Neural cell (in vitro differentiated cells): Measurements from ENCODE around the gene TVP23C. TPM values are rescaled to one million over a fixed set of nuclear protein-coding genes. Genes with fewer than 3 reads are reported as not detected.
"Not testable (repeated sequence)": the region's sequence is repeated elsewhere in the genome, so short reads cannot be mapped to it uniquely, and the experiment has no call there.

Source experiments
- H2AFZ ChIP-seq: fragments of 200-600, 300-800 bp; sonication (generic), shearing (Covaris generic); 2 replicates; pipeline ENCODE4 v1.6.0; 2014; ENCODE audit warnings: low read depth, mild to moderate bottlenecking, antibody characterized with exemption, low read length, moderate library complexity
- H3F3A ChIP-seq: fragments of 200-600 bp; shearing (Covaris generic); 2 replicates; pipeline ENCODE4 v1.6.1; 2016; ENCODE audit warnings: mild to moderate bottlenecking, moderate library complexity, mixed read lengths, antibody characterized with exemption, low read length; ENCODE audit not compliant: insufficient read depth, poor library complexity, severe bottlenecking
- H3K27ac ChIP-seq: fragments of 200-600, 300-800 bp; sonication (generic), shearing (Covaris generic); 2 replicates; pipeline ENCODE4 v1.5.1; 2014; ENCODE audit warnings: mild to moderate bottlenecking, low read length, moderate library complexity
- H3K27me3 ChIP-seq: fragments of 300-800, 200-600 bp; sonication (generic), shearing (Covaris generic); 2 replicates; pipeline ENCODE4 v1.6.0; 2014; ENCODE audit warnings: mild to moderate bottlenecking, low read depth, low read length, moderate library complexity; ENCODE audit not compliant: insufficient read depth
- H3K36me3 ChIP-seq: fragments of 300-800, 200-600 bp; sonication (generic), shearing (Covaris generic); 2 replicates; pipeline ENCODE4 v1.5.1; 2014; ENCODE audit warnings: mild to moderate bottlenecking, antibody characterized with exemption, low read length, moderate library complexity; ENCODE audit not compliant: insufficient read depth
- H3K4me2 ChIP-seq: fragments of 300-800, 200-600 bp; sonication (generic), shearing (Covaris generic); 2 replicates; pipeline ENCODE4 v1.6.0; 2014; ENCODE audit warnings: mild to moderate bottlenecking, low read length
- H3K4me3 ChIP-seq: fragments of 300-800, 200-600 bp; sonication (generic), shearing (Covaris generic); 2 replicates; pipeline ENCODE4 v1.5.1; 2014; ENCODE audit warnings: mild to moderate bottlenecking, low read length, moderate library complexity
- H3K79me2 ChIP-seq: fragments of 200-600 bp; shearing (Covaris generic); replicated peaks from 2 replicates; pipeline ENCODE4 v1.6.0; 2014; ENCODE audit warnings: mild to moderate bottlenecking, low read length, moderate library complexity; ENCODE audit not compliant: insufficient read depth
- H3K9ac ChIP-seq: fragments of 300-800, 200-600 bp; sonication (generic), shearing (Covaris generic); 2 replicates; pipeline ENCODE4 v1.6.1; 2016; ENCODE audit warnings: mild to moderate bottlenecking, low read length, mixed read lengths
- H3K9me2 ChIP-seq: fragments of 200-600 bp; shearing (Covaris generic); 2 replicates; pipeline ENCODE4 v1.6.1; 2016; ENCODE audit warnings: mild to moderate bottlenecking, low read length, mixed read lengths; ENCODE audit not compliant: insufficient read depth
- H3K9me3 ChIP-seq: fragments of 200-600, 300-800 bp; sonication (generic), shearing (Covaris generic); 2 replicates; pipeline ENCODE4 v1.6.1; 2016; ENCODE audit warnings: mild to moderate bottlenecking, mixed run types, low read length, moderate library complexity, mixed read lengths
- H4K20me1 ChIP-seq: fragments of 200-600 bp; shearing (Covaris generic); 2 replicates; pipeline ENCODE4 v1.6.1; 2016; ENCODE audit warnings: mild to moderate bottlenecking, mixed run types; ENCODE audit not compliant: insufficient read depth
- EP300 ChIP-seq: fragments of 450-650 bp; conservative IDR thresholded peaks from 2 replicates; pipeline ENCODE4 v1.6.1; 2014; ENCODE audit warnings: antibody characterized with exemption, mild to moderate bottlenecking, moderate library complexity; ENCODE audit not compliant: poor library complexity, severe bottlenecking
- EZH2 ChIP-seq: fragments of 200-600, 300-800 bp; shearing (Covaris generic), sonication (generic); IDR thresholded peaks from 2 replicates; pipeline ENCODE4 v1.6.1; 2014; ENCODE audit warnings: antibody characterized with exemption, low read length, borderline replicate concordance, mild to moderate bottlenecking; ENCODE audit not compliant: insufficient read depth, poor library complexity, severe bottlenecking
- MXI1 ChIP-seq: fragments of 450-650 bp; conservative IDR thresholded peaks from 2 replicates; pipeline ENCODE4 v1.6.1; 2014; ENCODE audit warnings: antibody characterized with exemption, mild to moderate bottlenecking; ENCODE audit not compliant: poor library complexity, severe bottlenecking
- POLR2AphosphoS5 ChIP-seq: IDR thresholded peaks from 2 replicates; pipeline ENCODE4 v1.6.1; 2012
- RAD21 ChIP-seq: fragments of 450-650 bp; conservative IDR thresholded peaks from 2 replicates; pipeline ENCODE4 v1.6.1; 2014; ENCODE audit warnings: antibody characterized with exemption, mild to moderate bottlenecking, moderate library complexity
- SMC3 ChIP-seq: fragments of 450-650 bp; conservative IDR thresholded peaks from 2 replicates; pipeline ENCODE4 v1.6.1; 2014; ENCODE audit warnings: antibody characterized with exemption, mild to moderate bottlenecking, moderate library complexity; ENCODE audit not compliant: poor library complexity
- TAF1 ChIP-seq: IDR thresholded peaks from 2 replicates; pipeline ENCODE4 v1.6.1; 2012; ENCODE audit warnings: low read depth
- polyA plus RNA-seq: library from polyadenylated mRNA; depleted of rRNA; stranded (reverse); fragments of >200 nt; gene quantifications from 2 replicates; pipeline ENCODE4 v1.2.3, GENCODE V29; 2014
- TF ChIP-seq, protein P1 (sequence below): fragments of 450-650 bp; IDR thresholded peaks from 2 replicates; pipeline ENCODE4 v1.5.1; 2014; ENCODE audit warnings: antibody characterized with exemption, mild to moderate bottlenecking, moderate library complexity; ENCODE audit not compliant: poor library complexity, severe bottlenecking
- TF ChIP-seq, protein P2 (sequence below): IDR thresholded peaks from 2 replicates; pipeline ENCODE4 v1.6.1; 2012; ENCODE audit warnings: borderline replicate concordance

TVP23C gene
- polyA plus RNA-seq, 1 donor from 2014 or later = 8.9 TPM

DNA sequence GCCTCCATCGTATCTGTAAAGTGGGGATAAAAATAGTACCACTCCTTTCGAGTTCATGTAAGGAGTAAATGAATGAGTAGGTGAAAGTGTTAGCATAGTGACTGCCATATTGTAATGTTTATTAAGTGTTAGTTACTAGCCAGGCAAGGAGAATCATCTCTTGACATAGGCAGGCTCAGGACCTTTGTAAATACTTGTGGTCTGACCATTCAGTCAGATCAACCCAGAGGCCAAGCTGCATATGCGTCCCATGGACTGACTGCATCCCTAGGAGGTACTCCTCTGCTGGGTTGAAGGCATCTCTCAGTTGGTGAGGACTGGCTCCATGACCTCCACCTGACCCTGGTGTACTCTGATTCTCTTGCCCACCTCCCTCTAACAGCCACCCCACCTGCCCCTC lies 55.4 kb downstream of the TVP23C start:
- no peaks in the 10 kb centered on the region for H3K27me3 ChIP-seq
- H3K9ac ChIP-seq = no peak overlapping the region
- H3K79me2 ChIP-seq = no peaks in the 10 kb centered on the region
- H3K9me2 ChIP-seq = no peaks in the 10 kb centered on the region
- TF ChIP-seq RAD21 = no peak
- H2AFZ ChIP-seq = no peak overlapping the region
- no peak overlapping the region for H3K4me3 ChIP-seq
- H3F3A ChIP-seq = no peaks in the 10 kb centered on the region
- no peak overlapping the region for H3K4me2 ChIP-seq
- H3K36me3 ChIP-seq = no peaks in the 10 kb centered on the region
- no peak overlapping the region for H3K27ac ChIP-seq
- H4K20me1 ChIP-seq = no peaks in the 10 kb centered on the region
- no peaks in the 10 kb centered on the region for H3K9me3 ChIP-seq

DNA sequence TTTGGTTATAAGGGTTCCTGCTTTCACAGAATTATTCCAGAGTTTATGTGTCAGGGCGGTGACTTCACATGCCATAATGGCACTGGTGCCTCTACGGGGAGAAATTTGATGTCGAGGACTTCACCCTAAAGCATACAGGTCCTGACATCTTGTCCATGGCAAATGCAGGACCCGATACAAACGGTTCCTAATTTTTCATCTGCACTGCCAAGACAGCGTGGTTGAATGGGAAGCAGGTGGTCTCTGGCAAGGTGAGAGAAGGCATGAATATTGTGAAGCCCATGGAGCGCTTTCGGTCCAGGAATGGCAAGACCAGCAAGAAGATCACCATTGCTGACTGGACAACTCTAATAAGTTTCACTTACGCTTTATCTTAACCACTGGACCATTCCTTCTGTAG lies 56.3 kb downstream of the TVP23C start:
- H3K4me3 ChIP-seq = no peak overlapping the region
- H2AFZ ChIP-seq = no peak overlapping the region
- TF ChIP-seq, protein P1, sequence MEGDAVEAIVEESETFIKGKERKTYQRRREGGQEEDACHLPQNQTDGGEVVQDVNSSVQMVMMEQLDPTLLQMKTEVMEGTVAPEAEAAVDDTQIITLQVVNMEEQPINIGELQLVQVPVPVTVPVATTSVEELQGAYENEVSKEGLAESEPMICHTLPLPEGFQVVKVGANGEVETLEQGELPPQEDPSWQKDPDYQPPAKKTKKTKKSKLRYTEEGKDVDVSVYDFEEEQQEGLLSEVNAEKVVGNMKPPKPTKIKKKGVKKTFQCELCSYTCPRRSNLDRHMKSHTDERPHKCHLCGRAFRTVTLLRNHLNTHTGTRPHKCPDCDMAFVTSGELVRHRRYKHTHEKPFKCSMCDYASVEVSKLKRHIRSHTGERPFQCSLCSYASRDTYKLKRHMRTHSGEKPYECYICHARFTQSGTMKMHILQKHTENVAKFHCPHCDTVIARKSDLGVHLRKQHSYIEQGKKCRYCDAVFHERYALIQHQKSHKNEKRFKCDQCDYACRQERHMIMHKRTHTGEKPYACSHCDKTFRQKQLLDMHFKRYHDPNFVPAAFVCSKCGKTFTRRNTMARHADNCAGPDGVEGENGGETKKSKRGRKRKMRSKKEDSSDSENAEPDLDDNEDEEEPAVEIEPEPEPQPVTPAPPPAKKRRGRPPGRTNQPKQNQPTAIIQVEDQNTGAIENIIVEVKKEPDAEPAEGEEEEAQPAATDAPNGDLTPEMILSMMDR = no peak
- no peak for TF ChIP-seq TAF1
- no peaks in the 10 kb centered on the region for H3K9me2 ChIP-seq
- H3K4me2 ChIP-seq = no peak overlapping the region
- no peaks in the 10 kb centered on the region for H3K27me3 ChIP-seq
- H3K36me3 ChIP-seq = no peaks in the 10 kb centered on the region
- H3F3A ChIP-seq = no peaks in the 10 kb centered on the region
- H3K9me3 ChIP-seq = no peaks in the 10 kb centered on the region
- H3K27ac ChIP-seq = no peak overlapping the region
- no peaks in the 10 kb centered on the region for H3K79me2 ChIP-seq
- no peaks in the 10 kb centered on the region for H4K20me1 ChIP-seq
- H3K9ac ChIP-seq = no peak overlapping the region

DNA sequence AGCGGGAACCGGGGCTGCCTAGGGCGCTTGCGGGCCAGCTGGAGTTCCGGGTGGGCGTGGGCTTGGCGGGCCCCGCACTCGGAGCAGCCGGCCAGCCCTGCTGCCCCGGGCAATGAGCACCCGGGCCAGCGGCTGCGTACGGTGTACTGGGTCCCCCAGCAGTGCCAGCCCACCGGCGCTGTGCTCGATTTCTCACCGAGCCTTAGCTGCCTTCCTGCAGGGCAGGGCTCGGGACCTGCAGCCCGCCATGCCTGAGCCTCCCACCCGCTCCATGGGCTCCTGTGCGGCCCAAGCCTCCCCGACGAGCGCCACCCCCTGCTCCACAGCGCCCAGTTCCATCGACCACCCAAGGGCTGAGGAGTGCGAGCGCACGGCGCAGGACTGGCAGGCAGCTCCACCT lies 57.6 kb downstream of the TVP23C start:
- H2AFZ ChIP-seq, H3K4me2 ChIP-seq, H3K79me2 ChIP-seq, H3K9me3 ChIP-seq, H3K27ac ChIP-seq, H3K36me3 ChIP-seq, H3K4me3 ChIP-seq, H4K20me1 ChIP-seq, H3K9me2 ChIP-seq, H3K9ac ChIP-seq, H3K27me3 ChIP-seq, H3F3A ChIP-seq: not testable (repeated sequence)

DNA sequence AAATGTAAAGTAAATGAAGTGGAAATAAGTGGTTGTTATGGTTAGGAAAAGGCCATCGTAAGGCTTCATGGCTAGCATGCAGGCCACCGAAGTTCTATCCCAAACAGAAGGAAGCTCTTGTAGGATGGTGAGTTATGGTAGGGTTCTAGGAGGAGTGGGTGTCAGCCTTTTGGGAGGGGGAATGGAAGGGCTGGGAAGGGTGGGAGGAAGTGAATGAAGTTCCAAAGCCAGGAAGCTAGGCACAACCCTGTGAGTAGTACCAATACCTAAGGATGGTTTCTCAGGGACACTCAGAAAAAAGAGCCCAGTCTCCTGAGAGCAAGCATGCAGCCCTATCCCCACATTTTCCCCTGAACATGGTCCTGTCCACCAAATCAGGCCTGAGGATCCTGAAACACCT lies 59.6 kb downstream of the TVP23C start:
- TF ChIP-seq EP300 (no peak), SMC3 (no peak), TAF1 (no peak), RAD21 (no peak), MXI1 (no peak), POLR2AphosphoS5 (no peak), EZH2 (no peak)
- TF ChIP-seq, protein P2, sequence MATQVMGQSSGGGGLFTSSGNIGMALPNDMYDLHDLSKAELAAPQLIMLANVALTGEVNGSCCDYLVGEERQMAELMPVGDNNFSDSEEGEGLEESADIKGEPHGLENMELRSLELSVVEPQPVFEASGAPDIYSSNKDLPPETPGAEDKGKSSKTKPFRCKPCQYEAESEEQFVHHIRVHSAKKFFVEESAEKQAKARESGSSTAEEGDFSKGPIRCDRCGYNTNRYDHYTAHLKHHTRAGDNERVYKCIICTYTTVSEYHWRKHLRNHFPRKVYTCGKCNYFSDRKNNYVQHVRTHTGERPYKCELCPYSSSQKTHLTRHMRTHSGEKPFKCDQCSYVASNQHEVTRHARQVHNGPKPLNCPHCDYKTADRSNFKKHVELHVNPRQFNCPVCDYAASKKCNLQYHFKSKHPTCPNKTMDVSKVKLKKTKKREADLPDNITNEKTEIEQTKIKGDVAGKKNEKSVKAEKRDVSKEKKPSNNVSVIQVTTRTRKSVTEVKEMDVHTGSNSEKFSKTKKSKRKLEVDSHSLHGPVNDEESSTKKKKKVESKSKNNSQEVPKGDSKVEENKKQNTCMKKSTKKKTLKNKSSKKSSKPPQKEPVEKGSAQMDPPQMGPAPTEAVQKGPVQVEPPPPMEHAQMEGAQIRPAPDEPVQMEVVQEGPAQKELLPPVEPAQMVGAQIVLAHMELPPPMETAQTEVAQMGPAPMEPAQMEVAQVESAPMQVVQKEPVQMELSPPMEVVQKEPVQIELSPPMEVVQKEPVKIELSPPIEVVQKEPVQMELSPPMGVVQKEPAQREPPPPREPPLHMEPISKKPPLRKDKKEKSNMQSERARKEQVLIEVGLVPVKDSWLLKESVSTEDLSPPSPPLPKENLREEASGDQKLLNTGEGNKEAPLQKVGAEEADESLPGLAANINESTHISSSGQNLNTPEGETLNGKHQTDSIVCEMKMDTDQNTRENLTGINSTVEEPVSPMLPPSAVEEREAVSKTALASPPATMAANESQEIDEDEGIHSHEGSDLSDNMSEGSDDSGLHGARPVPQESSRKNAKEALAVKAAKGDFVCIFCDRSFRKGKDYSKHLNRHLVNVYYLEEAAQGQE = no peak
- TF ChIP-seq, protein P1 = no peak
- Histone ChIP-seq H3K36me3 (peaks cover 4% of the 10 kb centered on the region), H3K79me2 (no peaks in the 10 kb centered on the region), H3F3A (no peaks in the 10 kb centered on the region), H3K4me3 (no peak overlapping the region), H3K27me3 (no peaks in the 10 kb centered on the region), H3K9me2 (no peaks in the 10 kb centered on the region), H3K9me3 (no peaks in the 10 kb centered on the region), H3K27ac (no peak overlapping the region), H3K9ac (no peak overlapping the region), H4K20me1 (no peaks in the 10 kb centered on the region), H3K4me2 (no peak overlapping the region), H2AFZ (no peak overlapping the region)
